Measurements from ENCODE around the gene GOSR2. TPM values are rescaled to one million over a fixed set of nuclear protein-coding genes. Genes with fewer than 3 reads are reported as not detected.

Gene GOSR2
- total and polyA plus RNA-seq, 2 donors = 21.8 to 27.5 TPM

- no peaks in the 10 kb centered on the region for H3K9me3 ChIP-seq (ENCODE audit: control insufficient read depth in 2 of 2, insufficient read depth in 1 of 2, low read length in 1 of 2)
- no peak for DNase-seq (ENCODE audit: low read depth in 6 of 9, low spot score in 9 of 9)
- no peaks in the 10 kb centered on the region for H3K4me1 ChIP-seq (ENCODE audit: control insufficient read depth in 2 of 2, insufficient read depth in 2 of 2, low read length in 2 of 2)
- H3K27ac ChIP-seq (ENCODE audit: low read depth in 1 of 2, low read length in 1 of 2) = no peak overlapping the region
- WGBS = 94% methylated on average over 1 of the region's 1 CpG
- H3K4me3 ChIP-seq (ENCODE audit: low read length in 2 of 2) = no peak overlapping the region
- peaks cover 0 to 9% of the 10 kb centered on the region in 2 donors for H3K27me3 ChIP-seq (ENCODE audit: control insufficient read depth in 2 of 2, insufficient read depth in 1 of 2, low read length in 1 of 2)
- no peaks in the 10 kb centered on the region for H3K36me3 ChIP-seq (ENCODE audit: control insufficient read depth in 2 of 2, insufficient read depth in 2 of 2, low read length in 1 of 2)
These were observed 34.2 kb upstream of the GOSR2 start for GRCh38 chr17:46888727-46889126.

- 96% methylated on average over 4 of the region's 4 CpGs for WGBS
- no peak for DNase-seq (ENCODE audit: low read depth in 6 of 9, low spot score in 9 of 9)
- Histone ChIP-seq H3K27me3 (ENCODE audit: control insufficient read depth in 2 of 2, insufficient read depth in 1 of 2, low read length in 1 of 2) (peaks cover 0 to 12% of the 10 kb centered on the region in 2 donors), H3K27ac (ENCODE audit: low read depth in 1 of 2, low read length in 1 of 2) (no peak overlapping the region), H3K9me3 (ENCODE audit: control insufficient read depth in 2 of 2, insufficient read depth in 1 of 2, low read length in 1 of 2) (no peaks in the 10 kb centered on the region), H3K36me3 (ENCODE audit: control insufficient read depth in 2 of 2, insufficient read depth in 2 of 2, low read length in 1 of 2) (no peaks in the 10 kb centered on the region), H3K4me1 (ENCODE audit: control insufficient read depth in 2 of 2, insufficient read depth in 2 of 2, low read length in 2 of 2) (no peaks in the 10 kb centered on the region), H3K4me3 (ENCODE audit: low read length in 2 of 2) (no peak overlapping the region)
These were observed 33.4 kb upstream of the GOSR2 start for GRCh38 chr17:46889519-46889918.

- WGBS = 87% methylated on average over 13 of the region's 13 CpGs
- H3K9me3 ChIP-seq (ENCODE audit: control insufficient read depth in 2 of 2, insufficient read depth in 1 of 2, low read length in 1 of 2) = no peaks in the 10 kb centered on the region
- H3K27ac ChIP-seq (ENCODE audit: low read depth in 1 of 2, low read length in 1 of 2) = no peak overlapping the region
- no peaks in the 10 kb centered on the region for H3K4me1 ChIP-seq (ENCODE audit: control insufficient read depth in 2 of 2, insufficient read depth in 2 of 2, low read length in 2 of 2)
- no peaks in the 10 kb centered on the region for H3K36me3 ChIP-seq (ENCODE audit: control insufficient read depth in 2 of 2, insufficient read depth in 2 of 2, low read length in 1 of 2)
- no peak for DNase-seq (ENCODE audit: low read depth in 6 of 9, low spot score in 9 of 9)
- H3K27me3 ChIP-seq (ENCODE audit: control insufficient read depth in 2 of 2, insufficient read depth in 1 of 2, low read length in 1 of 2) = peaks cover 0 to 16% of the 10 kb centered on the region in 2 donors
- no peak overlapping the region for H3K4me3 ChIP-seq (ENCODE audit: low read length in 2 of 2)
These were observed 32.9 kb upstream of the GOSR2 start for GRCh38 chr17:46889992-46890564.

GRCh38 chr17:46890638-46891037, 32.3 kb upstream of the GOSR2 start:
- no peaks in the 10 kb centered on the region for H3K36me3 ChIP-seq (ENCODE audit: control insufficient read depth in 2 of 2, insufficient read depth in 2 of 2, low read length in 1 of 2)
- no peaks in the 10 kb centered on the region for H3K4me1 ChIP-seq (ENCODE audit: control insufficient read depth in 2 of 2, insufficient read depth in 2 of 2, low read length in 2 of 2)
- H3K9me3 ChIP-seq (ENCODE audit: control insufficient read depth in 2 of 2, insufficient read depth in 1 of 2, low read length in 1 of 2) = no peaks in the 10 kb centered on the region
- H3K27me3 ChIP-seq (ENCODE audit: control insufficient read depth in 2 of 2, insufficient read depth in 1 of 2, low read length in 1 of 2) = peaks cover 0 to 17% of the 10 kb centered on the region in 2 donors
- no peak overlapping the region for H3K4me3 ChIP-seq (ENCODE audit: low read length in 2 of 2)
- DNase-seq (ENCODE audit: low read depth in 6 of 9, low spot score in 9 of 9) = no peak
- 53% methylated on average over 6 of the region's 6 CpGs for WGBS
- H3K27ac ChIP-seq (ENCODE audit: low read depth in 1 of 2, low read length in 1 of 2) = no peak overlapping the region

- 66% methylated on average over 4 of the region's 4 CpGs for whole genome bisulfite sequencing
- Histone ChIP-seq H3K27me3 (ENCODE audit: control insufficient read depth in 2 of 2, insufficient read depth in 1 of 2, low read length in 1 of 2) (peaks cover 0 to 17% of the 10 kb centered on the region in 2 donors), H3K4me3 (ENCODE audit: low read length in 2 of 2) (no peak overlapping the region), H3K36me3 (ENCODE audit: control insufficient read depth in 2 of 2, insufficient read depth in 2 of 2, low read length in 1 of 2) (no peaks in the 10 kb centered on the region), H3K9me3 (ENCODE audit: control insufficient read depth in 2 of 2, insufficient read depth in 1 of 2, low read length in 1 of 2) (no peaks in the 10 kb centered on the region), H3K4me1 (ENCODE audit: control insufficient read depth in 2 of 2, insufficient read depth in 2 of 2, low read length in 2 of 2) (no peaks in the 10 kb centered on the region), H3K27ac (ENCODE audit: low read depth in 1 of 2, low read length in 1 of 2) (no peak overlapping the region)
- DNase-seq (ENCODE audit: low read depth in 6 of 9, low spot score in 9 of 9) = no peak
These were observed 30.7 kb upstream of the GOSR2 start for GRCh38 chr17:46892192-46892703.

- peaks cover 0 to 2% of the 10 kb centered on the region in 2 donors for H3K9me3 ChIP-seq (ENCODE audit: control insufficient read depth in 2 of 2, insufficient read depth in 1 of 2, low read length in 1 of 2)
- H3K27me3 ChIP-seq (ENCODE audit: control insufficient read depth in 2 of 2, insufficient read depth in 1 of 2, low read length in 1 of 2) = peaks cover 0 to 17% of the 10 kb centered on the region in 2 donors
- no peak overlapping the region for H3K4me3 ChIP-seq (ENCODE audit: low read length in 2 of 2)
- no peaks in the 10 kb centered on the region for H3K4me1 ChIP-seq (ENCODE audit: control insufficient read depth in 2 of 2, insufficient read depth in 2 of 2, low read length in 2 of 2)
- no peak overlapping the region for H3K27ac ChIP-seq (ENCODE audit: low read depth in 1 of 2, low read length in 1 of 2)
- H3K36me3 ChIP-seq (ENCODE audit: control insufficient read depth in 2 of 2, insufficient read depth in 2 of 2, low read length in 1 of 2) = no peaks in the 10 kb centered on the region
- 91% methylated on average over 9 of the region's 9 CpGs for WGBS
- no peak for DNase-seq (ENCODE audit: low read depth in 6 of 9, low spot score in 9 of 9)
These were observed 28.9 kb upstream of the GOSR2 start for GRCh38 chr17:46894024-46894423.

GRCh38 chr17:46894476-46895151, 28.3 kb upstream of the GOSR2 start:
- H3K36me3 ChIP-seq (ENCODE audit: control insufficient read depth in 2 of 2, insufficient read depth in 2 of 2, low read length in 1 of 2) = no peaks in the 10 kb centered on the region
- DNase-seq (ENCODE audit: low read depth in 6 of 9, low spot score in 9 of 9) = no peak
- WGBS = 90% methylated on average over 29 of the region's 29 CpGs

GRCh38 chr17:46895171-46895570, 27.8 kb upstream of the GOSR2 start:
- Histone ChIP-seq H3K9me3 (ENCODE audit: control insufficient read depth in 2 of 2, insufficient read depth in 1 of 2, low read length in 1 of 2) (peaks cover 0 to 3% of the 10 kb centered on the region in 2 donors), H3K36me3 (ENCODE audit: control insufficient read depth in 2 of 2, insufficient read depth in 2 of 2, low read length in 1 of 2) (no peaks in the 10 kb centered on the region), H3K27me3 (ENCODE audit: control insufficient read depth in 2 of 2, insufficient read depth in 1 of 2, low read length in 1 of 2) (peaks cover 0 to 14% of the 10 kb centered on the region in 2 donors), H3K4me1 (ENCODE audit: control insufficient read depth in 2 of 2, insufficient read depth in 2 of 2, low read length in 2 of 2) (no peaks in the 10 kb centered on the region), H3K4me3 (ENCODE audit: low read length in 2 of 2) (no peak overlapping the region), H3K27ac (ENCODE audit: low read depth in 1 of 2, low read length in 1 of 2) (no peak overlapping the region)
- DNase-seq (ENCODE audit: low read depth in 6 of 9, low spot score in 9 of 9) = no peak
- 59% methylated on average over 9 of the region's 9 CpGs for WGBS

More at GRCh38 chr17:46894476-46895151, 28.3 kb upstream of the GOSR2 start:
- H3K4me1 ChIP-seq (ENCODE audit: control insufficient read depth in 2 of 2, insufficient read depth in 2 of 2, low read length in 2 of 2) = no peaks in the 10 kb centered on the region
- H3K27ac ChIP-seq (ENCODE audit: low read depth in 1 of 2, low read length in 1 of 2) = no peak overlapping the region
- peaks cover 0 to 3% of the 10 kb centered on the region in 2 donors for H3K9me3 ChIP-seq (ENCODE audit: control insufficient read depth in 2 of 2, insufficient read depth in 1 of 2, low read length in 1 of 2)
- H3K27me3 ChIP-seq (ENCODE audit: control insufficient read depth in 2 of 2, insufficient read depth in 1 of 2, low read length in 1 of 2) = peaks cover 0 to 17% of the 10 kb centered on the region in 2 donors
- H3K4me3 ChIP-seq (ENCODE audit: low read length in 2 of 2) = no peak overlapping the region

- Histone ChIP-seq H3K36me3 (ENCODE audit: control insufficient read depth in 2 of 2, insufficient read depth in 2 of 2, low read length in 1 of 2) (no peaks in the 10 kb centered on the region), H3K9me3 (ENCODE audit: control insufficient read depth in 2 of 2, insufficient read depth in 1 of 2, low read length in 1 of 2) (peaks cover 0 to 3% of the 10 kb centered on the region in 2 donors), H3K4me3 (ENCODE audit: low read length in 2 of 2) (no peak overlapping the region), H3K27ac (ENCODE audit: low read depth in 1 of 2, low read length in 1 of 2) (no peak overlapping the region), H3K4me1 (ENCODE audit: control insufficient read depth in 2 of 2, insufficient read depth in 2 of 2, low read length in 2 of 2) (no peaks in the 10 kb centered on the region), H3K27me3 (ENCODE audit: control insufficient read depth in 2 of 2, insufficient read depth in 1 of 2, low read length in 1 of 2) (peaks cover 0 to 8% of the 10 kb centered on the region in 2 donors)
- 96% methylated on average over 9 of the region's 9 CpGs for WGBS
- DNase-seq (ENCODE audit: low read depth in 6 of 9, low spot score in 9 of 9) = no peak
These were observed 26.0 kb upstream of the GOSR2 start for GRCh38 chr17:46896991-46897390.
